DMS 273 (cell line): ENCODE data around the gene FBXW11.
A peak's percentile ranks its signal among the peaks of the same experiment; 100 is the strongest.

Source experiments
- DNase-seq: peaks from one replicate; lab custom pipeline; 2025; ENCODE audit not compliant: unreplicated experiment; lab: John Stamatoyannopoulos, UW

The FBXW11 gene

DNA sequence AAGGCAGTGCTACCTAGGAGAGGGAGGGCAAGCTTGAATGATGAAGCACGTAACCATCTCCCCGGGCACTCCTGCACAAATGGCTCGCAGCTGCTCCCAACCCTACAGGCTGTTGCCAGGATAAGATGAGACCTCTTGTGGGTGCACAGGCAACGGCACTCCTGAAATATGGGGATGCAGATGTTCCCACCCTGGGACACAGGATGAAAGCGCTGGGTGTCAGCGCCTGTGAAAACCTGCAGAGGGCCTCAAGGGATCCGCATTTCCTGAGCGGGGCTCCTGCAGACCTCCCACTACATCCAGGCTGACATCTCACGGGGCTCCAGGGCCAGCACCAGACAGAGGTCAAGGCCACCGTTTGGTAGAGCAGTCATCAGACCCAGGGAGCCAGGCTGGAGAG lies 160.1 kb downstream of the FBXW11 start:
- DNase-seq, result peak; percentile 28

DNA sequence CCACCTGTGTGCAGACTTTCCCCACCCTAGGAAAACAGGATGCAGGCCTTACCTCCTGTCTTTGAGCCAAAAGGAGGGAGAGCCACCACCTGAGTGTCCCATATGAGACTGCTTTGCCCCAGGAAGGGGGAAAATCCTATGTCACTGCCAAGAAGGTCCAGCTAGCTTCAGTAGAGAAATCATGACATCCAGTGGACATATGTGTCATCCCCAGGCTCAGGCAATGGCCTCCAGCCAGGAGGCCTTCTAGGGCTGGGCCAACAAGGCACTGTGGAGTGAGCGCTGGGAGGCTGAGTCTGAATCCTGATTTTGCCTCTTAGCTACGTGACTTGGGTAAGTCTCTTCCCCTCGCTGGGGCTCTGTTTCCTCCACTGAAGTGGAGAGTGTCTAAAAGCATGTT lies 160.6 kb downstream of the FBXW11 start:
- peak; percentile 50 for DNase-seq

DNA sequence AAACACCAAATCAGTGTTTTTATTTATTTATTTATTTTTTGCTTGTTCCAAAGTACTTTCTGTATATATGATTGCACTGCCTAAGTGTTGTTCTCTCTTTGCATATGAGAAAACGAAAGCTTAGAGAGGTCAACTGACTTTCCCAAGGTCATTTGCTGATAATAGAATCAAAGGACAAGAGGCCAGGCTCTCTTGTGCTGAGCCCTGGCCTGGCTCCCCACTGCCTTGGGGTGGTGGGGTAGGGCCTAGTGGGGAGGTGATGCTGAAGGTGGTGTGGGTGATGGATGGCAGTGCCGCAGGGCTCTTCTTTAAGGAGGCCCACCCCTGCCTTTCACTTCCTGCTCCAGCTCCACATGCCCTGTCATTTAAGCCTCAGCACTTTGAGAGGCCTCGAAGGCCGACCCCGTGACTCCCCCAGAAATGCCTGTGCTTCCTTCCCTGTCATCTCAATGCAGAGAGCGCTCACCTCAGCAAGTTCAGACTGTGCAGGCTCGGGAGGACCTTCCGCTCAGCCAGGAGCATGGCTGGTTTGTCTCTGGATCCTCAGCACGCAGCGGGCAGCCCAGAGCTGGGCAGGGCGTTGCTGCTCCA lies 161.3 kb downstream of the FBXW11 start:
- DNase-seq, result no peak

DNA sequence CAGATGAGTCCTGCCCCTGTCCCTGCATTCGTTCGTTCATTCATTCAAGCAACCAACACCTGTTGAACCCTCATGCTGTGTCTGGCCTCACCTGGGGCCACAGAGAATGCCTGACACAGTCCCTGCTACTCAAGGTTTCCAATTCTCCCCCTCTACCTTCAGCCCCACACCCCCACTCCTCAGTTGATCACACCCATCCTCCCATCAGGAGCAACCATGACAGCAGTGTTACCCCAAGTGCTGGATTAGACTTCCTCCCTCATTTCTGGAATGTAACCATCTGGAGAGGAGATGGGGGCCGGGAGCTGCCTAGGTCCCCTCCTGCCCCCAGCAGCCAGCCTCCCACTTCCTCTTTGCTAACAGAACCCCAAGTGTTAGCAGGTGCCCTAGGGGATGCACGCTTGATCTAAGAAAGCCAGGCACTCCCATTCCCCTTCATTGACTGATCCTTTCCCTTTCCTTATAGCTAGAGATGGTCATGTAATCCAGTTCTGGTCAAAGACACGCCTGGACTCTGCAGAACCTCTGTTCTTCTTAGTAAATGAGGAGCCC lies 163.6 kb downstream of the FBXW11 start:
- no peak for DNase-seq

DNA sequence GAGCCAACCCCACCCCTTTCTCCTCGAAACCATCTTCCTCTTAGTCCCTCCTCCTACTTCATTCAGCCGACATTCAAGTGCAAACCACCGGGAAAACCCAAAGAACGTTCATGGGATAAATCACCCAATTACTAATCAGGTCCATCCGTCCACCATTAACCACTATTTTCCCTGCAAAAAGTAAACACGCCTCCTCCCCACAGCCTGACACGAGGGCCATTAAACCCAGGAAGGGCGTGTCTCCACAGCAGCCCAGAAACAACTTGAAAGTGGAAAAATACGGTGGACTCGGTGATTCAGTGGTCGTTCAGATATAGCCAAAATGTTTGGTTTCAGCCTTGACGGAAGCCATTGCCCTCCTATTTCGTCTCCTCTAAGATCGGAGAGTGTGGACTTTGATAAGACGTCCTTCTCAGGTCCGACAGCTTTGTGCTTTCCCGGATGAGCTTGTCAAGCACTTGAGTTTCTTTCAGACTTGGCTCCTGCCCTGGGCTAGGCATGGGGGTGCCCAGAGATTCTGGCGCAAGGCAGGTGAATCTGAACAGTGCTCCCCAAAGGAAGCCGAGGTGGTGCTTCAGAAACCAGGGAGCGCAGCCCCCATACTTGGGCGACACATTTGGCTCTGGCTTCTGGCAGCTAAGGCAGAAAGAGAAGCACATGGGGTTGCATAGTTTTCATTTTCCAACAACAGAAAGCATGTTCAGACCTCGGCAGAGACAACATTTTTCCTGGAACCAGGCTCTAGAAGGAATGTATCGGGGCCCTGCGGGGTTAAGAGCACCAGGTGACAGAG lies 164.3 kb downstream of the FBXW11 start:
- DNase-seq, result no peak

DNA sequence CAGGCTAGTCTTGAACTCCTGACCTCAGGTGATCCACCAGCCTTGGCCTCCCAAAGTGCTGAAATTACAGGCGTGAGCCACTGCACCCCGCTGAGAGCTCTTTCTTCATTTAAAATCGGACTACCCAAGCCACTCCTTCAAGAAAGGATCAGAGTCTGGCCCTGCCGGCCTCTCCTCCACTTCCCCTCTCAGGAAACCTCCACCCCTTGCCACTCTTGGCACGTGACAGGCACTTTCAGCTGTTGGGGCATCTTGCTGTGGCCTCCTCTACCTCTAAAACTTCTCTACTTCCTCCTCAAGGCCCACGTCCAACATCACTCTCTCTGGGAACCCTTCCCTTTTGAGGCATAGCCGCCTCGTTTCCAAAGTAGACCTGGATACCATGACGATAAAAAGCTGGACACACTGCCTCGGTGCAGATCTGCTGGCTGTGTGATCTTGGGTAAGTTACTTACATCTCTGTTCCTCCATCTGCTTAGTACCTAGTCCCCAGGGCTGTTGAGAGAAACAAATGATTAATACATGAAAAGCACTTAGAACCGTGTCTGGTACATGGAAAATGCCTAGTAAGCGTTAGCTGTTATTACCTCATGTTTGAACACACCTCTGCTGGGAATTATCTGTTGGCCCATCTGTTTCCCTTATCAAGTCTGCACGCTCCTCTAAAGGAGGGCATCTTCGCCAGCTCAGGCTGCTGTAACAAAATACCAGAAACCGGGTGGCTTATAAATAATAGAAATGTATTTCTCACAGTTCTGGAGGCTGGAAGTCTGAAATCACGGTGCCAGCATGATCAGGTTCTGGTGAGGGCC lies 165.5 kb downstream of the FBXW11 start:
- peak; percentile 46 for DNase-seq

DNA sequence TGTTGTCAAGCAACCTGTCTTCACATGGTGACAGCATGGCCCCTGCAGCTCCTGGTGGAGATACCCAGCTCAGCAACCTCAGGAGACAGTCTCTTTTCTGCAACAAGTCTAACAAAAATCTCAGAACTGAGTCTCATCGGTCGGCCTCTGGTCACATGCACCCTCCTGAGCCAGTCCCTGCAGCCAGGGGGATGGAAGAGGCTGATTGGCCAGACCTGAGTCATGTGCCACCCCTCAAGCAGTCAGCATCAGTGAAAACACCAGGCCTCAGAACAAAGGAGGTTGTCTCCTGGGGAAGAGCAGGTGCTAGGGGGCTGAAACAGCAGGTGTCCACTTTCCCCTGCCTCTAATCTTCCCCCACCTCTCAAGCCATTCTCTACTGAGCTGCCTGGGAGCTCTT lies 166.4 kb downstream of the FBXW11 start:
- DNase-seq, result peak; percentile 53

DNA sequence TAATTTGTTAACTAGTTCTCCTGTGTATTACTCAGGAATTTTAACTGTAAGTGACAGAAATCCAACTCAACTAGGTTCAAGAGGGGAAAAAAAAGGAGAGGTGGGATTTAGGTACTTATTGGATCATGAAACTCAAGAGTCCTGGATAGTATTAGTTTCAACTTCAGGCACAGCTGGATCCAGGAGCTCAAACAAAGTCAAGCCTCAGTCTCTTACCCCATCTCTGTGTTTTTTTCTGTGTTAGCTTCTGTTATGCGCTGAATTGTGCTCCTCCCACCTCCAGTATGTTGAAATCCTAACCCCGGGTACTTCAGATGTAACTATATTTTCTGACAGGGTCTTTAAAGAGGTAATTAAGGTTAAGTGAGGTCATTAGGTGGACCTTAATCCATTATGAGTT lies 167.3 kb downstream of the FBXW11 start:
- no peak for DNase-seq

DNA sequence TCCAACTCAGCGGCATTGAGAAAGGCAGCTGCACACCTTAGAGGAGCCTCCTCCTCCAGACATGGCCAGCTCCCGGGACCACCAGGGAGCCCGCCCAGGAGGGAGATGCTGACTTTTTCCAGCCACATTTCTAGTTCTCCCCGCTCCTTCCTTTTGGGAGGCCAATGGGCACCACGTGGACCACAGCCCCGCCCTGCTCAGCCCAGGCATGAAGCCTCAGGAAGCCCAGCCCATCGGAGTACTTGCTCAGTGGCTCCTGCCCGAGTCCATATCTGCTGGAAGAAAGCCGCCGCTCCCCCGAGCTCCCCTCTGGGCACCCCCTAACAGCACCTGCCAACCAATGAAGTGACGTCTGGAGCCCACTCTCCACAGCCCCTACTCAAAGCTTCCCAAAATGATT lies 168.4 kb downstream of the FBXW11 start:
- no peak for DNase-seq

DNA sequence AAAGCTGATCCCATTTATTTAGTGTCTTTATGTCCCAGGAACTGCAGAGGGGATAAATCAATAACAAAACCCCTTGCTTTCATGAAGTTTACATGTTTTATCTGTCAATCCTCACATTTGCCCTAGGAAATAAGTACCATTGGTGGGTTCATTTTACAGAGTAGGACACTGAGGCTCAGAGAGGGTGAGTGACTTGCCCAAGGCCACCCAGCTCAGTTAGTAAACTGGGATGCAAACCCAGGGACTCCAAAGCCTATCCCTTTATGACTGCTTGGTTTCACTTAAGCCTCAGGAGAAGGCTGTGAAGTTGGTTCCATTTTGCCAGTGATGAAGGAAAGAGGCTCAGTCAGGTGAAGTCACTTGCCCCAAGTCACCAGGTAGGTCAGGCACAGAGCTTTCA lies 168.9 kb downstream of the FBXW11 start:
- DNase-seq, result no peak

DNA sequence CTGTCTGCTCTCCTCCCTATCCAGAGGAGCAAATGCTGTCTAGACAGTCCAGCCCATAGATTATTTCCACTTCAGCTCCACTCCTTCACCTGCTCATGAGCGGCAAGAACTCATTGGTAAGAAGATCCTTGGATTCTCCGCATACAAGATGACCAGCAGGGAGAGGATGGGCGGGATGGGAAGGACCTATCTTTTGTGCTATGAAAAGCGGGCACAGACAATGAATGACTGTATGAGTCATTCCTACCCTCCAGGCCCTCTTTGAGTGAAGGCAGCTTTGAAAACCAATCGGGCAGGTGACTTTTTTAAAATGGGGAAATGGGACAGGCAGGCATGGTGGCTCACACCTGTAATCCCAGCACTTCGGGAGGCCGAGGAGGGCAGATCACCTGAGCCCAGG lies 171.4 kb downstream of the FBXW11 start:
- DNase-seq, result no peak

DNA sequence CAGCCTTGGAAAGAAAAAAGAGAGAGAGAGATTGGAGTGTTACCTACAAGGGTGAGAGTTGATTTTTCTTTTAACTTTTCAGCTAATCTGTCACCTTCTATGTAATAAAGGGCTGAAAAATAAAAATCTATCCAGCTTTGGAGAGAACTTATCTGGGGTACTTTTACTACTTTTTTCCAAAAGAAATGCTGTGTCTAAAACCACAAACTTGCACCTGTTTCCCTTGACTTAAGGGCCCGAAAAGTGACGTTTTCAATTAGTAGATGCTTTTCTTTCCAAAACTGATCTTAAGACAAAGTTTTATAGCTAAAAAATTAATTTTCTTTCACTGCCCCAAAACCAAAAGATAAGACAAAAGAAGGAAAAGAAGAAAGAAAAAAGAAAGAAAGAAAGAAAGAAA lies 172.0 kb downstream of the FBXW11 start:
- no peak for DNase-seq

DNA sequence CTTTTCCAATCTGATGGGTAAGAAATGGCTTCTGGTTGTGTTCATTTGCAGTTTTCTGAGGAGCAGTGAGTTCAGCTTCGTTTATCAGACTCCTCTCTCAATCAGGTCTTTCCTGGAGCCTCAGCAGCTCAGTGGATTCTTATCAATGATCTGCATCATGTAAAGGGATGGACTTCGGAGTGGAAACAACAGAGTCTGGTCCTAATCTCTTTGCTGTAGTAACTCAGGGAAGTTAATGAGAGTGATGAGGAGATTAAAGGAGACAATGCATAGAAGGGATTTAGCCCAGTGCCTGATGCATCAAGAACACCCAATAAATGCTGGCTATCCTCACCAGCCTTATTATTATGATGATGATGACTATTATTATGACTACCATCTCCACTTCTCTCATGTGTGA lies 173.7 kb downstream of the FBXW11 start:
- no peak for DNase-seq

DNA sequence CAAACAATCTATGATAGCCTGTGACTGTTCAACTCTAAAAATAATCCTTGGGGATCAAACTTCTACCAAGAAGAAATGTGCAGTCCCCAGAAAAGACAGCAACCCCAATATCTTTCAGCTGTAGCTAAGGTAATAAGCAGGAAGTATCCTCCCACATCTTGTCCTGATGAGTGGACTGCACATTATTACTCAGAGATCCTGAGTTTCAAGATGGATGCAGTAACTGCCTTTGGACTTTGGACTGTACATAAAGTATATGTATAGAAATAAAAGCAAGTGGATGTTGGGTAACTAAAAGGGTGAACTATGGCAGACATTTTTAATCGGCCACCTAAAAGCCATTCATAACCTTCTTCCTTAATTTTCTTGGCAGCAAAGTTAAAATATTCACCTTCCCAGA lies 175.8 kb downstream of the FBXW11 start:
- no peak for DNase-seq

DNA sequence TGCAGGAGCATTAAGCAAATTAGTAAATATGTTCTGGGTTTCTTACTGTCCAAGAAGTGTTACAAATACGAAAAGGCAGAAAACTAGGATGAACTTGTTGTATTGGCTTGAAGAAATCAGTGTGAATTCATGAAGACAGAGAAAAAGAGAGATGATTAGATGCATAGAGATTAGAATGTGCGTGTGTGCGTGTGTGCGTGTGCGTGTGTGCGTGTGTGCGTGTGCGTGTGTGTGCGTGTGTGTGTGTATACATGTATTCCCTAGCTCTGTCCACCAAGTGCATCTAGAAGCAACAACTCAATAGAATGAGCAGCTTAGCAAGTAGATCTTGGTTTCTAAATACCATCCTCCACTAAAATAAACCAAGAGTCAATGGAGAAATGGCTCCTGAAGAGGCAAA lies 179.3 kb downstream of the FBXW11 start:
- no peak for DNase-seq

DNA sequence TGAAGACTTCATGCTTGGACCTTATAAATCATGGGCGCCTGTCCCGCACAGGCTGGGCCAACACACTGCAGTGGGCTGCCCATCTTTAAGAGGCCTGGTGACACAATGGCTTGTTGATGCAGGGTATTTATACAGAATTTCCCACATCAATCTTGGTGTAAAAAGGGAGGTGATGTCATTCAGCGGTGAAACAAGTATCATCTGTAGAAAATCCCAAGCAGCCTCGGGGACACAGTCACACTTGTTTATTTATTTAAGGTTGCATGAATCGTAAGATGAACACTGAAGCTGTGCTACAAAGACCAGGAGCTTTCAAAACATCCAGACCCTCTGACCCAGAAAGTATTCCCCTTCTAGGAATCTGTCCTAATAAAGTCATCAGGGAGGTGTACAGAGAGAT lies 180.3 kb downstream of the FBXW11 start:
- no peak for DNase-seq

DNA sequence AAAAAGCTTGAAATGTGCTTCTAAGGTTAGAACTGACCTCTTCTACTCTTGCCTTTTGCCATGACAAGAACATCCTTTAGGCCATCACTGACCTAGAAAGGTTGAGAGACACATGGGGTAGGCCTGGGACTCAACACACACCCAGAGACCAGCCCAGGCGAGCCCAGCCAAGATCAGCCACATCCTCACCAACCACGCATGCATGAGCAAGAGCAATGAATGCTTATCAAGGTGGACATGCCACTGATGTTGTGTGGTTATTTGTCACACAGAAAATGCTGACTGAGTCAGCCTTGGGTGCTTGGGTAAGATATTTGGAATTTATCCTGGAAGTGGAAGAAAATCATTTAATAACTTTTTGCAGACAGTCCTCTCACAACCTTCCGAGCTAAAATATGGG lies 181.4 kb downstream of the FBXW11 start:
- DNase-seq, result no peak

DNA sequence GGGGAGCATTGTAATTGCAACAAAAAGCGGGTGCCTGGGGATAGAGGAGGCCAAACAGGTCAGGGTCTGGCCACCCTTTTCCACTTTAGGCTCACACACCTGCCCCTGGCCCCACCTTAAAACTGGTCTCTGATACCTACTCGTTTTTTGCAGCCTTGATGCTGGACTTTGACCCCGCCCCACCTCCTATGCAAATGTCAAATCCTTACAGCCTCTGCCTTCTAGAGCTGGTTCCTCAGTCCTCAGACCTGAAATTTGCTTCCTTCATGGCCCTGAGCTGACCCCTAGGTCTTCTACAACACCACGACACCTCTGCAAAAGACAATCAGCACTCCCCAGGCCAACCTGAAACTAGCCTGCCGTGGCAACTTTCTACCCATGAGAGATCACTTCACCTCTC lies 183.2 kb downstream of the FBXW11 start:
- DNase-seq, result no peak

DNA sequence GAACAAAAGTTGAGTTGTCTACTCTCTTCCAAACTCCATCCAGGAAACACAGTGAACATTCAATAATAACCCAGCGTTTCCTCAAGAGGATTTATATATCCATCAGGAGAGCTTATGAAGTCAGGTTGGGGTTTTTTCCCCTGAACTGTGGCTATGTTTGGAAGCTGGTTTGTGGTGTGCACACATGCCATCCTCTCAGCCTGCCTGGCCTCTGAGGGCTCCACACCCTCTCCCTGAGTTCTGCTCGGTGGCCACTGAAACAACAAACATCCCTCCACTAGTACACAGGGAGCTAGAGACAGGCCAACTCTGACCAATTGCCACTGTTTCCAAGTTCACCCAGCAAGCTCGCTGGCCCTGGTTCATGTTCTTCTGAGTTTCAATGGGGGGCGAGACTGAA lies 185.2 kb downstream of the FBXW11 start:
- no peak for DNase-seq

DNA sequence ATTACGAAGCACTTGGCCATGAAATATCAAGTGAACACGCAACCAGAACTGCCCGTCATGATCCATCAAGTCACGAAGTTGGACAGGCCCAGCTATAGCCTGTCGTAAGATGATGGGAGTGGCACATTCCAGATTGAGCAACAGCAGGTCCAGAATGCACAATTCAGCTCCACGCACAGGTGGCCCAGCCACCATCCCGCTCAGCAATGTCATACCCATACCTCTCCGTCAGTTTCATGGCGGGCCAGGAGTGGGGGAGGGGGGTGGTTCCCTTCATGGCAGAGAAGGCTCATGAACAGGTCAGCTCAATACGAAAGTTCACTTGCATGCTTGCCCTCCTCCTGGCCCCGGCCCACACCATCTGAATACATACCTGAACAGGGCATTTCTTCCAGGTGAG lies 185.9 kb downstream of the FBXW11 start:
- DNase-seq, result no peak

DNA sequence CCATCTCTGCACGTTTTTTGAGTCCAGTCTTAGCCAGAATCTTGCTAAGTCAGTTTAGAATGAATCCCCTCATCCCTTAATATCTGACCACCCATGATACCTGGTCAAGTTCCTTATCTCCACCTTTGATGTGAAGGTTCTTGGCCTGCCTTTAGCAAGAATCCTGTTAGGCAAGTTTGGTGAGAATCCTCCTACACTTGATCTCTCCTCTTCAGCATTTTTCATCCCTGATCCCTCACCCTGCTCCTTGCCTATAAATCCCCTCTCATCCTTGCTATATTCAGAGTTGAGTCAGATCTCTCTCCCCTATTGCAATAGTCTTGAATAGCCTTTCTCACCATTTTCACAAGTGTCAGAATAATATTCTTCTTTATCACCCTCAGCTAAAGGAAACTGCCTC lies 189.8 kb downstream of the FBXW11 start:
- DNase-seq, result no peak
